HEK293 (cell line): ENCODE measurements around the gene RUNX1.
A peak's percentile ranks its signal among the peaks of the same experiment; 100 is the strongest.

Experiments
- CTCF ChIA-PET: fragments of 350-600 bp; formaldehyde crosslinking; extraction: SDS; loops from one replicate; lab custom pipeline; 2021; ENCODE audit warnings: antibody characterized with exemption; lab: Yijun Ruan, JAX
- POLR2A ChIA-PET: fragments of 300-600 bp; formaldehyde crosslinking; extraction: SDS; loops from one replicate; lab custom pipeline; 2020; ENCODE audit warnings: antibody characterized with exemption, inconsistent platforms; lab: Yijun Ruan, JAX
- H3K27ac ChIP-seq: fragments of 200-500 bp; sonication (Bioruptor generic); 2 replicates; pipeline ENCODE4 v1.5.1; 2014; ENCODE audit warnings: low read depth, low read length, control low read depth, inconsistent platforms; ENCODE audit errors: extremely low read depth
- H3K36me3 ChIP-seq, 2 experiments: fragments of 200-500 bp in 1 of 2; sonication (Bioruptor generic) in 1 of 2; 1 replicate in 1 of 2; 2 replicates in 1 of 2; pipeline ENCODE4 v1.5.1; 2014 to 2017; ENCODE audit warnings: inconsistent platforms in 2 of 2, low read length in 2 of 2; ENCODE audit not compliant: control insufficient read depth in 2 of 2, insufficient read depth in 1 of 2
- H3K4me1 ChIP-seq: fragments of 200-500 bp; sonication (Bioruptor generic); 2 replicates; pipeline ENCODE4 v1.5.1; 2014; ENCODE audit warnings: mild to moderate bottlenecking, low read length, inconsistent platforms; ENCODE audit not compliant: control insufficient read depth, insufficient read depth
- H3K4me3 ChIP-seq: 2 replicates; pipeline ENCODE4 v1.5.1; 2011; ENCODE audit warnings: low read depth, mild to moderate bottlenecking, control low read depth, low read length, moderate library complexity
- H3K9me3 ChIP-seq: fragments of 200-500 bp; sonication (Bioruptor generic); 2 replicates; pipeline ENCODE4 v1.5.1; 2014; ENCODE audit warnings: low read depth, low read length, inconsistent platforms; ENCODE audit not compliant: control insufficient read depth, insufficient read depth
- BCL11B ChIP-seq: fragments of 450-650 bp; formaldehyde crosslinking; IDR thresholded peaks from 2 replicates; pipeline ENCODE4 v1.5.1; 2016; ENCODE audit warnings: low read depth, missing biosample characterization, missing genetic modification characterization
- EGR2 ChIP-seq: fragments of 450-650 bp; formaldehyde crosslinking; IDR thresholded peaks from 2 replicates; pipeline ENCODE4 v1.5.1; 2016; ENCODE audit warnings: low read depth, missing biosample characterization, missing genetic modification characterization
- KLF10 ChIP-seq: fragments of 450-650 bp; IDR thresholded peaks from 2 replicates; pipeline ENCODE4 v1.5.1; 2018; ENCODE audit warnings: missing biosample characterization, mild to moderate bottlenecking, missing genetic modification characterization
- KLF7 ChIP-seq: fragments of 450-650 bp; formaldehyde crosslinking; IDR thresholded peaks from 2 replicates; pipeline ENCODE4 v1.5.1; 2016; ENCODE audit warnings: missing biosample characterization, missing genetic modification characterization, borderline replicate concordance
- ZBTB1 ChIP-seq: fragments of 450-650 bp; formaldehyde crosslinking; IDR thresholded peaks from 2 replicates; pipeline ENCODE4 v1.5.1; 2016; ENCODE audit warnings: missing biosample characterization, missing genetic modification characterization
- ZFHX2 ChIP-seq: fragments of 450-650 bp; formaldehyde crosslinking; conservative IDR thresholded peaks from 2 replicates; pipeline ENCODE4 v1.5.1; 2016; ENCODE audit warnings: missing biosample characterization, missing genetic modification characterization
- ZFP69B ChIP-seq: fragments of 450-650 bp; formaldehyde crosslinking; IDR thresholded peaks from 2 replicates; pipeline ENCODE4 v1.5.1; 2016; ENCODE audit warnings: missing biosample characterization, missing genetic modification characterization
- ZIC2 ChIP-seq: fragments of 450-650 bp; formaldehyde crosslinking; IDR thresholded peaks from 2 replicates; pipeline ENCODE4 v1.5.1; 2016; ENCODE audit warnings: missing biosample characterization, missing genetic modification characterization
- ZNF223 ChIP-seq: fragments of 450-650 bp; formaldehyde crosslinking; IDR thresholded peaks from 2 replicates; pipeline ENCODE4 v1.5.1; 2016; ENCODE audit warnings: missing biosample characterization, missing genetic modification characterization
- ZNF341 ChIP-seq: fragments of 450-650 bp; formaldehyde crosslinking; IDR thresholded peaks from 2 replicates; pipeline ENCODE4; 2016; ENCODE audit warnings: low read depth, missing biosample characterization, missing genetic modification characterization
- ZNF48 ChIP-seq: fragments of 450-650 bp; formaldehyde crosslinking; IDR thresholded peaks from 2 replicates; pipeline ENCODE4 v1.5.1; 2016; ENCODE audit warnings: missing biosample characterization, missing genetic modification characterization
- ZNF629 ChIP-seq: fragments of 450-650 bp; formaldehyde crosslinking; IDR thresholded peaks from 2 replicates; pipeline ENCODE4 v1.5.1; 2017; ENCODE audit warnings: missing biosample characterization, missing genetic modification characterization
- ZNF660 ChIP-seq: fragments of 450-650 bp; IDR thresholded peaks from 2 replicates; pipeline ENCODE4 v1.5.1; 2018; ENCODE audit warnings: missing biosample characterization, mild to moderate bottlenecking, missing genetic modification characterization
- ZNF843 ChIP-seq: fragments of 450-650 bp; formaldehyde crosslinking; IDR thresholded peaks from 2 replicates; pipeline ENCODE4 v1.5.1; 2016; ENCODE audit warnings: missing biosample characterization, missing genetic modification characterization
- TF ChIP-seq, protein P1 (sequence below): fragments of 450-650 bp; formaldehyde crosslinking; IDR thresholded peaks from 2 replicates; pipeline ENCODE4 v1.5.1; 2017; ENCODE audit warnings: missing biosample characterization, missing genetic modification characterization
- TF ChIP-seq, protein P2 (sequence below): fragments of 450-650 bp; formaldehyde crosslinking; IDR thresholded peaks from 2 replicates; pipeline ENCODE4 v1.5.1; 2016; ENCODE audit warnings: missing biosample characterization, missing genetic modification characterization
- TF ChIP-seq, protein P3 (sequence below): fragments of 450-650 bp; formaldehyde crosslinking; IDR thresholded peaks from 2 replicates; pipeline ENCODE4; 2016; ENCODE audit warnings: missing biosample characterization, missing genetic modification characterization
- TF ChIP-seq, protein P4 (sequence below): fragments of 450-650 bp; formaldehyde crosslinking; IDR thresholded peaks from 2 replicates; pipeline ENCODE4 v1.5.1; 2016; ENCODE audit warnings: missing biosample characterization, missing genetic modification characterization

Gene RUNX1

DNA sequence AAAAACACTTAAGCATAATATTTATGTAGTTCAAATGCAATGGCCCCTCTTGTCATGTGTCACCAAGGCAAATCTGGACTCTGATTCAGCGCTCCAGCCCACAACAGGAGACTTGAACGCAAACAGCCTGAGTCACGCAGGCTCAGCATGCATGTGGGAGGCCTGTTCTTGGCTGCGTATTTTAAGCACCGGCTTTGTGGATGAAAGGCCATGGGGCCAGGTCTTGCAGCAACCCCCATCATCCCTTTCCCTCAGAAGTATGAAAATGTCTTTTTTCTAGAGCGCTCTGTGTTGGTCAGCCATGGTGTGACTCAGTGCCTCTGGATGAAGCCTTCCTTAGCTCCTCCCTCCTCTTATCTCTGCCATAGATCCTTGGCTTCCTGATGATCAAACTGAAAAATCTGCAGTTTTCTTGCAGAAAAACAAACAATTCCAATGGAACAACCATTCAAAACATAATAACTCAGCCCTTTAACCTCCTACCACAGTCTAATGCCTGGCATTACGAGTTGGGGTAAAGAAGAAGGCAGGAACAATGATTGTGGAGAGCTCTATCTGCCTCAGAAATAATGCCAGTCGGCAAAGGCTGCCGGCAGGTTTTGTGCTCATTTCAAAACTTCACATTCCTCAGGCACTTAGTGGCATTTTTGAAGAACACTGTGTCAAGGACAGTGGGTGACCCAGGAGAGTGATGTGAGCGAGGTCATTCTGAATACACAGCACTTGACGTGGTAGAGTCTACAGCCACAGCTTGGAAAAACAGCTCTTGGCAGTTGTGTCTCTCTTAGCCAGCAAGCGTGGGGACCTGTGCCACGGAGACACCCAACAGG is 212.8 kb downstream of the RUNX1 start:
- Histone ChIP-seq H3K27ac (no peak overlapping the region), H3K4me1 (peaks cover 8% of the 10 kb centered on the region), H3K4me3 (no peak overlapping the region), H3K9me3 (no peaks in the 10 kb centered on the region), H3K36me3 (peaks cover 0 to 13% of the 10 kb centered on the region in 2 experiments; a peak in 1 of 3 replicates)
- CTCF ChIA-PET: no interaction called here
- peak; percentile 32; the same call in 1 of the 2 replicates for TF ChIP-seq ZIC2
- TF ChIP-seq ZNF629: peak; percentile 22
- TF ChIP-seq KLF7: no peak
- TF ChIP-seq ZFHX2 (tag by site-specific recombination): peak; percentile 71
- TF ChIP-seq, protein P1, sequence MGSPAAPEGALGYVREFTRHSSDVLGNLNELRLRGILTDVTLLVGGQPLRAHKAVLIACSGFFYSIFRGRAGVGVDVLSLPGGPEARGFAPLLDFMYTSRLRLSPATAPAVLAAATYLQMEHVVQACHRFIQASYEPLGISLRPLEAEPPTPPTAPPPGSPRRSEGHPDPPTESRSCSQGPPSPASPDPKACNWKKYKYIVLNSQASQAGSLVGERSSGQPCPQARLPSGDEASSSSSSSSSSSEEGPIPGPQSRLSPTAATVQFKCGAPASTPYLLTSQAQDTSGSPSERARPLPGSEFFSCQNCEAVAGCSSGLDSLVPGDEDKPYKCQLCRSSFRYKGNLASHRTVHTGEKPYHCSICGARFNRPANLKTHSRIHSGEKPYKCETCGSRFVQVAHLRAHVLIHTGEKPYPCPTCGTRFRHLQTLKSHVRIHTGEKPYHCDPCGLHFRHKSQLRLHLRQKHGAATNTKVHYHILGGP: no peak
- TF ChIP-seq, protein P2, sequence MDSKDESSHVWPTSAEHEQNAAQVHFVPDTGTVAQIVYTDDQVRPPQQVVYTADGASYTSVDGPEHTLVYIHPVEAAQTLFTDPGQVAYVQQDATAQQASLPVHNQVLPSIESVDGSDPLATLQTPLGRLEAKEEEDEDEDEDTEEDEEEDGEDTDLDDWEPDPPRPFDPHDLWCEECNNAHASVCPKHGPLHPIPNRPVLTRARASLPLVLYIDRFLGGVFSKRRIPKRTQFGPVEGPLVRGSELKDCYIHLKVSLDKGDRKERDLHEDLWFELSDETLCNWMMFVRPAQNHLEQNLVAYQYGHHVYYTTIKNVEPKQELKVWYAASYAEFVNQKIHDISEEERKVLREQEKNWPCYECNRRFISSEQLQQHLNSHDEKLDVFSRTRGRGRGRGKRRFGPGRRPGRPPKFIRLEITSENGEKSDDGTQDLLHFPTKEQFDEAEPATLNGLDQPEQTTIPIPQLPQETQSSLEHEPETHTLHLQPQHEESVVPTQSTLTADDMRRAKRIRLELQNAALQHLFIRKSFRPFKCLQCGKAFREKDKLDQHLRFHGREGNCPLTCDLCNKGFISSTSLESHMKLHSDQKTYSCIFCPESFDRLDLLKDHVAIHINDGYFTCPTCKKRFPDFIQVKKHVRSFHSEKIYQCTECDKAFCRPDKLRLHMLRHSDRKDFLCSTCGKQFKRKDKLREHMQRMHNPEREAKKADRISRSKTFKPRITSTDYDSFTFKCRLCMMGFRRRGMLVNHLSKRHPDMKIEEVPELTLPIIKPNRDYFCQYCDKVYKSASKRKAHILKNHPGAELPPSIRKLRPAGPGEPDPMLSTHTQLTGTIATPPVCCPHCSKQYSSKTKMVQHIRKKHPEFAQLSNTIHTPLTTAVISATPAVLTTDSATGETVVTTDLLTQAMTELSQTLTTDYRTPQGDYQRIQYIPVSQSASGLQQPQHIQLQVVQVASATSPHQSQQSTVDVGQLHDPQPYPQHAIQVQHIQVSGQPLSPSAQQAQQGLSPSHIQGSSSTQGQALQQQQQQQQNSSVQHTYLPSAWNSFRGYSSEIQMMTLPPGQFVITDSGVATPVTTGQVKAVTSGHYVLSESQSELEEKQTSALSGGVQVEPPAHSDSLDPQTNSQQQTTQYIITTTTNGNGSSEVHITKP (tag by site-specific recombination): no peak
- 0 out of 2 replicates have a peak, but pooled peaks have one; percentile 7 for TF ChIP-seq EGR2 (tag by site-specific recombination)
- POLR2A ChIA-PET: interaction anchor here (0.8 to 1.7 kb wide), 2 partner anchors 10 to 12 kb away, joined by 3 to 5 read pairs; no protein-coding TSS in a partner anchor

GRCh38 chr21:34835526-34835925 is 213.6 kb downstream of the RUNX1 start:
- CTCF ChIA-PET: no interaction called here
- TF ChIP-seq ZIC2: peak; percentile 84
- TF ChIP-seq, protein P3, sequence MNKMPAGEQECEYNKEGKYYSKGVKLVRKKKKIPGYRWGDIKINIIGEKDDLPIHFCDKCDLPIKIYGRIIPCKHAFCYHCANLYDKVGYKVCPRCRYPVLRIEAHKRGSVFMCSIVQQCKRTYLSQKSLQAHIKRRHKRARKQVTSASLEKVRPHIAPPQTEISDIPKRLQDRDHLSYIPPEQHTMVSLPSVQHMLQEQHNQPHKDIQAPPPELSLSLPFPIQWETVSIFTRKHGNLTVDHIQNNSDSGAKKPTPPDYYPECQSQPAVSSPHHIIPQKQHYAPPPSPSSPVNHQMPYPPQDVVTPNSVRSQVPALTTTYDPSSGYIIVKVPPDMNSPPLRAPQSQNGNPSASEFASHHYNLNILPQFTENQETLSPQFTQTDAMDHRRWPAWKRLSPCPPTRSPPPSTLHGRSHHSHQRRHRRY: no peak
- TF ChIP-seq ZBTB1 (tag by site-specific recombination): no peak
- TF ChIP-seq ZNF223 (tag by site-specific recombination): no peak
- TF ChIP-seq ZNF48: no peak
- Histone ChIP-seq H3K36me3 (peaks cover 0 to 13% of the 10 kb centered on the region in 2 experiments; a peak in 1 of 3 replicates), H3K9me3 (no peaks in the 10 kb centered on the region), H3K4me3 (no peak overlapping the region), H3K4me1 (peaks cover 8% of the 10 kb centered on the region), H3K27ac (no peak overlapping the region)
- POLR2A ChIA-PET: no interaction called here

- Histone ChIP-seq H3K36me3 (peaks cover 0 to 13% of the 10 kb centered on the region in 2 experiments; a peak in 1 of 3 replicates), H3K9me3 (no peaks in the 10 kb centered on the region), H3K4me1 (peaks cover 8% of the 10 kb centered on the region), H3K27ac (no peak overlapping the region), H3K4me3 (no peak overlapping the region)
- CTCF ChIA-PET: no interaction called here
- TF ChIP-seq ZNF341 (tag by site-specific recombination) (0 out of 2 replicates have a peak, but pooled peaks have one; percentile 13), KLF10 (tag by site-specific recombination) (no peak), ZFP69B (peak; percentile 47; the same call in 1 of the 2 replicates), BCL11B (tag by site-specific recombination) (no peak), ZNF843 (no peak), ZNF660 (tag by site-specific recombination) (no peak)
- TF ChIP-seq, protein P4, sequence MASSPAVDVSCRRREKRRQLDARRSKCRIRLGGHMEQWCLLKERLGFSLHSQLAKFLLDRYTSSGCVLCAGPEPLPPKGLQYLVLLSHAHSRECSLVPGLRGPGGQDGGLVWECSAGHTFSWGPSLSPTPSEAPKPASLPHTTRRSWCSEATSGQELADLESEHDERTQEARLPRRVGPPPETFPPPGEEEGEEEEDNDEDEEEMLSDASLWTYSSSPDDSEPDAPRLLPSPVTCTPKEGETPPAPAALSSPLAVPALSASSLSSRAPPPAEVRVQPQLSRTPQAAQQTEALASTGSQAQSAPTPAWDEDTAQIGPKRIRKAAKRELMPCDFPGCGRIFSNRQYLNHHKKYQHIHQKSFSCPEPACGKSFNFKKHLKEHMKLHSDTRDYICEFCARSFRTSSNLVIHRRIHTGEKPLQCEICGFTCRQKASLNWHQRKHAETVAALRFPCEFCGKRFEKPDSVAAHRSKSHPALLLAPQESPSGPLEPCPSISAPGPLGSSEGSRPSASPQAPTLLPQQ (tag by site-specific recombination): peak; percentile 36; the same call in 1 of the 2 replicates
- POLR2A ChIA-PET: no interaction called here
These were observed 214.1 kb downstream of the RUNX1 start for GRCh38 chr21:34834852-34835501.
